Adrenal gland (tissue), 12 donors: ENCODE data around the gene DRAP1. TPM values are rescaled to one million over a fixed set of nuclear protein-coding genes. Genes with fewer than 3 reads are reported as not detected.

ENCODE experiments used
- DNase-seq, 7 donors: peaks; one replicate each; pipeline ENCODE4 v3.0.0-alpha.2; 2019 to 2020
- H3K27ac ChIP-seq, 5 donors: fragments of 200-600 bp; sonication (generic) in 4 of 5; 1 replicate in 3 of 5; 2 replicates in 2 of 5; pipeline versions ENCODE4 v1.5.1 to v1.8.0; 2016 to 2020; ENCODE audit warnings: mild to moderate bottlenecking in 1 of 5
- H3K27me3 ChIP-seq: fragments of 200-600 bp; 2 replicates; pipeline ENCODE4 v1.8.0; 2021
- H3K36me3 ChIP-seq, 2 donors: fragments of 200-600 bp; replicated peaks in 1 of 2; 1 replicate in 1 of 2; 2 replicates in 1 of 2; pipeline versions ENCODE4 v1.5.1 to v1.8.0; 2018 to 2022
- H3K4me1 ChIP-seq, 2 donors: fragments of 200-600 bp; replicated peaks in 1 of 2; 1 replicate in 1 of 2; 2 replicates in 1 of 2; pipeline versions ENCODE4 v1.5.1 to v1.8.0; 2018 to 2021
- H3K4me3 ChIP-seq, 4 donors: fragments of 200-600 bp; sonication (generic) in 3 of 4; one replicate each; pipeline ENCODE4 v1.5.1; 2016 to 2018
- H3K9me3 ChIP-seq, 3 donors: fragments of 200-600 bp; sonication (generic) in 1 of 3; replicated peaks in 1 of 3; 1 replicate in 2 of 3; 2 replicates in 1 of 3; pipeline versions ENCODE4 v1.5.1 to v1.8.0; 2016 to 2021
- POLR2A ChIP-seq, 2 donors: fragments of 450-650 bp; IDR thresholded peaks; one replicate each; pipeline ENCODE4 v1.6.1; 2017; ENCODE audit warnings: antibody characterized with exemption in 2 of 2, mild to moderate bottlenecking in 2 of 2, moderate library complexity in 1 of 2
- WGBS, 4 donors: extraction: QIAGEN DNeasy Blood & Tissue Kit in 2 of 4; methylation state at CpG; one replicate each; pipeline versions ENCODE4 v1.1.5 to v1.1.7; 2013 to 2017; 5-methylcytosine and 5-hydroxymethylcytosine counted together
- intact Hi-C, 2 donors: fragments of 100-400 bp; cut with DNase I; formaldehyde crosslinking; loops; one replicate each; pipeline versions ENCODE4 v1.14.1 to v1.15.0; 2022 to 2023
- polyA plus RNA-seq, 3 donors: library from polyadenylated mRNA; stranded (reverse); fragments of 200-250 nt in 2 of 3; fragments of 350-450 nt in 1 of 3; fragmentation: Illumina TruSeq in 1 of 3; extraction: RNeasy Lipid Tissue Mini Kit (QIAGEN cat#74804) in 1 of 3; gene quantifications; one replicate each; pipeline ENCODE4 v1.2.3, GENCODE V29; 2013 to 2014
- total RNA-seq, 9 donors: library from RNA; depleted of rRNA in 4 of 9; stranded (reverse); fragments of >200 nt in 4 of 9; fragments of 120-200 nt in 1 of 9; fragmentation: NEBNext Ultra II Directional in 1 of 9; extraction: Animal tissue kit (Norgen Biotek cat#: 25700) in 1 of 9; gene quantifications; one replicate each; pipeline versions ENCODE4 v1.1.0 to v1.2.4, GENCODE V29; 2013 to 2023
- TF ChIP-seq, protein P1 (sequence below), 6 experiments: fragments of 450-650 bp in 4 of 6; fragments of 200-600 bp in 2 of 6; sonication (generic) in 1 of 6; IDR thresholded peaks; 1 replicate in 5 of 6; 2 replicates in 1 of 6; pipeline versions ENCODE4 v1.5.1 to v1.8.0; 2016 to 2021; ENCODE audit warnings: antibody characterized with exemption in 6 of 6, mild to moderate bottlenecking in 2 of 6, moderate library complexity in 1 of 6
- donor health status: healthy with polysubstance abuse.
- donor health status: Bipolar disorder and iron deficiency.
- donor health status: DM: yes; HTN: yes; CAD: no.
- donor health status: DM: no; HTN: no; CAD: no.
- donor health status: DM: no; HTN: no; CAD: no.
- donor health status: DM: yes; HTN: yes; CAD: no.

Gene DRAP1
- total and polyA plus RNA-seq, 12 donors = 63.7 to 269 (median 94.9) TPM

DNA sequence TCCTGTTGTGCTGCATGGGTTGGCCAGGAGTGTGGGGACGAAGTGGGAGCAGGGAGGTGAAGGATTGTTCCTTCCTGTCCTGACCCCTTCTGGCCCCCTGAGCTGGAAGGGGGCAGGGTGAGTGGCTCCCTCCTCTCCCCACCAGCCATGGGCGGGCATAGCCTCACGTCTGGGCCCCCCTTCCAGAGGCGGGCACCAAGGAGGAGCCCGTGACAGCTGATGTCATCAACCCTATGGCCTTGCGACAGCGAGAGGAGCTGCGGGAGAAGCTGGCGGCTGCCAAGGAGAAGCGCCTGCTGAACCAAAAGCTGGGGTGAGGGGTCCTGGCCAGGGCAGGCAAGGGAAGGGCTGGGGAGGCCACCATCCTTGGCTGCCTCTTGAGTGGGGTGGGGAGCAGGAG, 45.7 kb downstream of the DRAP1 start:
- WGBS, 4 donors = 60 to 84% (median 79%) methylated on average over 7 to 10 of the region's 10 CpGs
- Histone ChIP-seq H3K36me3 (peaks cover 0 to 61% of the 10 kb centered on the region in 2 donors), H3K27me3 (no peaks in the 10 kb centered on the region), H3K4me3 (no peak overlapping the region), H3K9me3 (no peaks in the 10 kb centered on the region), H3K4me1 (peaks cover 16 to 21% of the 10 kb centered on the region in 2 donors), H3K27ac (no peak overlapping the region)
- intact Hi-C loops = loop anchor here (5.0 kb wide), 2 partner anchors 78 to 83 kb away; partner anchors contain the start of gene FIBP (in 1 of the 2)
- DNase-seq = no peak
- TF ChIP-seq, protein P1, sequence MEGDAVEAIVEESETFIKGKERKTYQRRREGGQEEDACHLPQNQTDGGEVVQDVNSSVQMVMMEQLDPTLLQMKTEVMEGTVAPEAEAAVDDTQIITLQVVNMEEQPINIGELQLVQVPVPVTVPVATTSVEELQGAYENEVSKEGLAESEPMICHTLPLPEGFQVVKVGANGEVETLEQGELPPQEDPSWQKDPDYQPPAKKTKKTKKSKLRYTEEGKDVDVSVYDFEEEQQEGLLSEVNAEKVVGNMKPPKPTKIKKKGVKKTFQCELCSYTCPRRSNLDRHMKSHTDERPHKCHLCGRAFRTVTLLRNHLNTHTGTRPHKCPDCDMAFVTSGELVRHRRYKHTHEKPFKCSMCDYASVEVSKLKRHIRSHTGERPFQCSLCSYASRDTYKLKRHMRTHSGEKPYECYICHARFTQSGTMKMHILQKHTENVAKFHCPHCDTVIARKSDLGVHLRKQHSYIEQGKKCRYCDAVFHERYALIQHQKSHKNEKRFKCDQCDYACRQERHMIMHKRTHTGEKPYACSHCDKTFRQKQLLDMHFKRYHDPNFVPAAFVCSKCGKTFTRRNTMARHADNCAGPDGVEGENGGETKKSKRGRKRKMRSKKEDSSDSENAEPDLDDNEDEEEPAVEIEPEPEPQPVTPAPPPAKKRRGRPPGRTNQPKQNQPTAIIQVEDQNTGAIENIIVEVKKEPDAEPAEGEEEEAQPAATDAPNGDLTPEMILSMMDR (IDR thresholded peaks at IDR 0.05) = no peak

DNA sequence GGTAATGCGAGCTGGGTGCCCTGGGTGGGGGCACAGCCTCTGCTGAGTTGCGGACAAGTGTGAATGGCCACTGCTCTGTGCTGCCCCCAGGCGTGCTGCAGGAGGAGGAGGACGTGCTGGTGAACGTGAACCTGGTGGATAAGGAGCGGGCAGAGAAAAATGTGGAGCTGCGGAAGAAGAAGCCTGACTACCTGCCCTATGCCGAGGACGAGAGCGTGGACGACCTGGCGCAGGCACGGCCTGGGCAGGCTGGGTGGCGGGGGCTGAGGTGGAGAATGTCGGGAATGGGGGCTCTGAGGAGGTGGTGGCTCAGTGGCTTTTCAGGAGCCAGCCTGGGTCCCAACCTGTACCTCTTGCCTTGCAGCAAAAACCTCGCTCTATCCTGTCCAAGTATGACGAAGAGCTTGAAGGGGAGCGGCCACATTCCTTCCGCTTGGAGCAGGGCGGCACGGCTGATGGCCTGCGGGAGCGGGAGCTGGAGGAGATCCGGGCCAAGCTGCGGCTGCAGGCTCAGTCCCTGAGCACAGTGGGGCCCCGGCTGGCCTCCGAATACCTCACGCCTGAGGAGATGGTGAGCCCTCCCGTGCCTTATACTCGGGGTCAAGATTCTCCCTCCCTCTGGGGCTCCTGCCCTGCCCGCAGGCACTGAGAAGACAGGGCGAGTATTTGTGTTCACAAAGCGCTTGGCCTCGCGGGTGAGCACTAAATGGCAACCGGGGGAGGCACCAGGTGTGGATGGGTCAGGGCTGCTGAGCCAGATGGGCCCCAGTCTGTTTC, 46.9 kb downstream of the DRAP1 start:
- TF ChIP-seq, protein P1 (IDR thresholded peaks at IDR 0.05) = no peak
- no peak for TF ChIP-seq POLR2A (IDR thresholded peaks at IDR 0.05)
- intact Hi-C loops = no loop called here
- Histone ChIP-seq H3K4me3 (no peak overlapping the region), H3K36me3 (peaks cover 0 to 61% of the 10 kb centered on the region in 2 donors), H3K27ac (no peak overlapping the region), H3K4me1 (peaks cover 12 to 21% of the 10 kb centered on the region in 2 donors), H3K27me3 (no peaks in the 10 kb centered on the region), H3K9me3 (no peaks in the 10 kb centered on the region)
- WGBS, 4 donors = 87 to 92% (median 90%) methylated on average over 22 to 36 of the region's 36 CpGs
- DNase-seq = no peak

DNA sequence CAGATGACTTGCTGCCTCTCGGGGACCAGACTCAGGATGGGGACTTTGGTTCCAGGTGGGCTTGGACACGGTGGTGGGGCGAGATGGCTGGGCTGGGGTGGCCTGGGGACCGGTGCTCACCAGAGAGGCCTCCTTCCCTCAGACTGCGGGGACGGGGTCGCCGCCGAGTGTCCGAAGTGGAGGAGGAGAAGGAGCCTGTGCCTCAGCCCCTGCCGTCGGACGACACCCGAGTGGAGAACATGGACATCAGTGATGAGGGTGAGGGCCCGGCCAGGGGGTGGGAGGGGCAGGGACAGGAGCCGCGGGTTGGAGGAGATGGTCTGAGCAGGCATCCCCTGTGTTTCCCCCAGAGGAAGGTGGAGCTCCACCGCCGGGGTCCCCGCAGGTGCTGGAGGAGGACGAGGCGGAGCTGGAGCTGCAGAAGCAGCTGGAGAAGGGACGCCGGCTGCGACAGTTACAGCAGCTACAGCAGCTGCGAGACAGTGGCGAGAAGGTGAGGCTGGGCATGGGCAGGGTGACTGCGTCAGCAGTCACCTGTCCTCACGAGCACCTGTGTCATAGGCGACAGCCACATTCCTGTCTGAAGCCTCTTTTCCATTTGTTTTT, 48.2 kb downstream of the DRAP1 start:
- Histone ChIP-seq H3K36me3 (peaks cover 0 to 61% of the 10 kb centered on the region in 2 donors), H3K4me3 (no peak overlapping the region), H3K9me3 (no peaks in the 10 kb centered on the region), H3K27me3 (no peaks in the 10 kb centered on the region), H3K27ac (no peak overlapping the region), H3K4me1 (peaks cover 9 to 17% of the 10 kb centered on the region in 2 donors)
- intact Hi-C loops = no loop called here
- no peak for TF ChIP-seq POLR2A (IDR thresholded peaks at IDR 0.05)
- TF ChIP-seq, protein P1 (IDR thresholded peaks at IDR 0.05) = no peak
- no peak for DNase-seq
- WGBS, 4 donors = 90 to 94% (median 92%) methylated on average over 30 of the region's 30 CpGs

DNA sequence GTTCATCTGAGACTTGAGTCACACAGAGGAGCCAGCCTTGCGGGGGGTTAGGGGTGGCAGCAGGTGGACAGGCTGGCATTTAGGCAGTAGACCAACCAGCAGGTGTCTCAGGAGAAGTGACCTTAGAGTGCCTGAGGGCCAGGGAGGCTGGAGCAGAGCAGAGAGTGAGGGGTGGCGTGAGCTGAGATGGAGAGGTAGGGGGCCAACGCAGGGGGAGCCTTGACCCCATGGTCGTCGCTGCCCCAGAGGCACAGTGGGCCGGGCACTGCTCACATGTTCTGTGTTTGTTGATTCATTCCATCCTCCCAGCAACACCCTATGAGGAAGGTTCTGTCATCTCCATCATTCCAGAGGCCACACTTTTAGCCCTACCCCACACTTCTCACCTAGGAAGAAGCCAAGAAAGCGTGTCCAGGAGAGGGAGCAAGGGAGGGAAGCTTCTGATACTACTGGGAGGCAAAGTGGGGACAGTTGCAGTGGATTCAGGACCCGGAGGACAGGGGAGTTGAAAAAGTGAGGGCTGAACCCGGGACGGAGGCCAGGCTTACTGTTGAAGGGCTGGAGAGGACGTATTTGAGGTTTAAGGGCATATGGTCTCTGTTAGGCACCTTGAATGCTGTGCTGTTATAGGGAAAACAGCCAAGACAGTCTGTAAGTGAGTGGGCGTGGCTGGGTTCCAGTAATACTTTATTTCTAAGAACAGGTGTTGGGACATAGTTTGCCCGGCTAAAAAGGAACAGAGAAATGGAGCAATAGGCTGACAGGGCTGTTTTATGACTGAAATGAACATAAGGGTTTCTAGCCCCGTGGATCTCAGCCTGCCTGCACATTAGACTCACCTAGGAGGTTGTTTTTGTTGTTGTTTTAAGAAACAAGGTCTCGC, 49.6 kb downstream of the DRAP1 start:
- Histone ChIP-seq H3K9me3 (no peaks in the 10 kb centered on the region), H3K4me1 (peaks cover 0 to 3% of the 10 kb centered on the region in 2 donors), H3K27me3 (no peaks in the 10 kb centered on the region), H3K4me3 (no peak overlapping the region), H3K36me3 (peaks cover 0 to 64% of the 10 kb centered on the region in 2 donors), H3K27ac (no peak overlapping the region)
- DNase-seq = no peak
- TF ChIP-seq POLR2A (IDR thresholded peaks at IDR 0.05) = no peak
- TF ChIP-seq, protein P1 (IDR thresholded peaks at IDR 0.05) = no peak
- 82 to 88% (median 85%) methylated on average over 15 of the region's 15 CpGs for WGBS, 4 donors
- intact Hi-C loops = no loop called here
